GM19397 (cell line): ENCODE measurements around the gene SEMA6D.

ENCODE experiments used
- ATAC-seq: cut with Tn5 transposase; IDR thresholded peaks from one replicate; pipeline ENCODE4 v1.9.1; 2021; ENCODE audit warnings: mild to moderate bottlenecking, moderate library complexity; ENCODE audit not compliant: unreplicated experiment

The SEMA6D gene

DNA sequence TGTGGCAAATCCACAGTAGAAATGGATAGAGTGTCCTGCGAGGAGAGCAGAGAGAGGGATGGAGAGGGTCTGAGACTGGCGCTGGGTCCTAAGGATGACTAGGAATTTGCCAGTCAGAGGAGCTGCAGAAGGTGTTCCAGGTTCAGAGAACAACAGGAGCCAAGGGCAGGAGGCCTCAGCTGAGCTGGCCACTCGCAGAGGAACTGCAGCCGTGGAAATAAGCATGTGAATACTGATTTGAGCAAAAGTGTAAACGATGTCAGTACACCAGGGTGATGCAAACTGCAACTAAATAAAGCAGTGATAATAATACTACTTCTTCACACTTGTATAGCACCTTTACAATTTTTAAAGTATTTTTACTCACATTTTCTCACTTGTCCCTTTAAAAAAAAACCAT lies 24.6 kb downstream of the SEMA6D start:
- ATAC-seq = no peak

GRCh38 chr15:47742334-47742733 lies 25.0 kb downstream of the SEMA6D start:
- ATAC-seq = no peak

DNA sequence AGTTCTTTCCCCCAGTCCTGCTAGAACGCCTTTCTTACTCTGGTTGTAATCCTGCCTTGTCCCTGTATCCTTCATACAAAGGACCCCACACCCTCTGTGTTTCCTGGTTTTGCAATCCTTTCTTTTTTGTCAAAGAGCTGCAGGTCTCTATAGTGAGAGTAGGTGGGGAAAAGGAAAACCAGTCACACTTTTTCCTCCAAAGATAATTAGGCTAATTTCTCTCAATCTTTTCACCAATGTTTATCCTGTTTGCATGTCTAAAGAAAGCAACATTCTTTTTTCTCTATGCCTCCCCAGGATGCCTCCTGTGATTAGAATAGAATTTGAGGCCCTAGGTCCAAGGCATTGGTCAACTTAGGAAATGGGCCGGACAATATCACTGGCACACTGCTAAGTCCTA lies 25.4 kb downstream of the SEMA6D start:
- ATAC-seq = no peak

DNA sequence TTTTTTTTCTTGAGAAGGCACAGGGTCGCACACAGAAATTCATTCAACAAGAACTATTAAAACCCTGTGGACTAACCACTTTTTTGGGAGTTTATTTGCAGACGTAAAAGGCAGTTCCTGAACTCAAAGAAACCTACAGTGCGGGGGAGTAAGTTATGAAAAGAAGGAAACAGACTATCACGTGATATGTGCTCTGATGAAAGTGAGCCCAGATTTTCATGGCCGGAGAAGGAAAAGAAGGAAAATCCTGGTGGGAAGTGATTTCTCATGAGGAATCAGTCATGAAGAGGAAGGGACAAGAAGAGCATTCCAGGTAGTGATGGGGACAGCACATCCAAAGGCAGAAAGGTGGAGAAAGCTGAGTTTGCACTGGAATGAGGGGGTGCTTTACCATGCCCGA lies 26.1 kb downstream of the SEMA6D start:
- no peak for ATAC-seq

GRCh38 chr15:47743886-47744285 lies 26.6 kb downstream of the SEMA6D start:
- no peak for ATAC-seq

- ATAC-seq = no peak
Observed at GRCh38 chr15:47744496-47744895, 27.2 kb downstream of the SEMA6D start.

DNA sequence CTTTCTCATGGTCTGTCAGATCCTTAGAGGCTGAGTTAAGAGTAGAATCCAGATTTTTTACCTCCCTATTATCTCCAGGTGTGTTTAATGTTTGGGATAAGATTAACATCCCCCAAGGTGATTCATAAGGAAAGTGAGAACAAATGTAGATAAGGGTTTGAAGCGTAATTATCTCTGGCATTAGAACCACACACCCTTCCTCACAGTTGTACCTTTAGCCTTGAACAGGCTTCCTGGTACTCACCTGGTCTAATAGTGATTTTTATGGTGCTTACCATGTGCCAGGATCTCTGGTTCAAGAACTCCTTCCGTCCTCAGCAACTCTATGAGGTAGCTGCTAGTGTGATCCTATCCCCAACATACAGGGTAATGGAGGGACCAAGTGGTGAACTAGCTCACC lies 27.7 kb downstream of the SEMA6D start:
- no peak for ATAC-seq

DNA sequence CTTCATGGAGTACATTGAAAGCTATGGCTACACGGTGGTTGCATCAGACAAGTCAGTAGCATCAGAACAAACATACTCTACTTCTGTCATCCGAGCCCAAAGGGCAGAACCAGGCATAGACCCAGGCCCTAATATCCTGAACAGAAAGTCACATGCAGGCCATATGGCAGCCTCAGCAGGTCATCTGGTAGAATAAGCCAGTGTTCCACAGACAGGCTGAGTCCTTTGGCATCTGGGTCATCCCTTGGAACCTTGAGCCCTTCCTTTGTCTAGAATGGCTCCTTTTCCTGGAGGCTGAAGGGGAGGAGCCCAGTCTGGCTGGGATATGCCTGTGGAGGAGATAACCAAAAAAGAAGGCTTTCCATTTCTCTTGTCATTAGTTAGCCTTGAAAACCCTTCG lies 29.2 kb downstream of the SEMA6D start:
- ATAC-seq = no peak

GRCh38 chr15:47750030-47750739 lies 32.9 kb downstream of the SEMA6D start:
- ATAC-seq = no peak

- no peak for ATAC-seq
Observed at GRCh38 chr15:47750740-47751262, 33.5 kb downstream of the SEMA6D start.

DNA sequence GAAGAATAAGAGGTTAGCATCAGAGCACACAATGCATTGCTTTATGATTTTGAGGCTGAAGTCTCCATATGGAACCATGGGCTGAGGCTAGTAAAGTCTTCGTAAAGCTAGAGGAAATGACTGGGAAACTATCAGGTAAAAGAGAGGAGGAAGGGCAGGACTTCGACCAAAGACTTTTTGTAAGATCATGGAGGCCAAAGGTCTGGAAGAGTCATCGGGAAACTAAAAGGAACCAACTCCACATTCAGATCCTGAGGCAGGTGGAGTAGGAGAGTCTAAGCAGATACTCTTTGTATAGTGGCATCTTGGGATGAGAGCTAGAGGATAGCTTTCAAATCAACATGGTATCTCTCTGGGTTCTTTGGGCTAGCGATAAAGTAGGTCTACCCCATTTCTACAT lies 36.3 kb downstream of the SEMA6D start:
- ATAC-seq = no peak

DNA sequence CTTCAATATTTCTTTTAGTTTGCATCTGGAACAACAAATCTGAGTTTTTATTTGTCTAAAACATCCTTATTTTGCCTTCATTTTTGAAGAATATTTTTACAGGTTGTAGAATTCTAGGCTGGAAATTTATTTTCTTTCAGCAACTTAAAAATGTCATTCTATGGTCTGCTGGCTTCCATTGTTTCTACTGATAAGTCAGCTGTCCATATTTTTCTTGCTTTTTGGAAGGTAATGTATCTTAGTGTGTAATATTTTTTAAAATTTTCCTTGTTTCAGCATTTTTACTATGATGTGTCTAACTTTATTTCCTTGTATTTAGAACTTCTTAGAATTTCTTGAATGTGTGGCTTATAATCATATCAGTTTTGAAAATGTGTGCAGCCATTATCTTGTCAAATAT lies 37.0 kb downstream of the SEMA6D start:
- no peak for ATAC-seq

DNA sequence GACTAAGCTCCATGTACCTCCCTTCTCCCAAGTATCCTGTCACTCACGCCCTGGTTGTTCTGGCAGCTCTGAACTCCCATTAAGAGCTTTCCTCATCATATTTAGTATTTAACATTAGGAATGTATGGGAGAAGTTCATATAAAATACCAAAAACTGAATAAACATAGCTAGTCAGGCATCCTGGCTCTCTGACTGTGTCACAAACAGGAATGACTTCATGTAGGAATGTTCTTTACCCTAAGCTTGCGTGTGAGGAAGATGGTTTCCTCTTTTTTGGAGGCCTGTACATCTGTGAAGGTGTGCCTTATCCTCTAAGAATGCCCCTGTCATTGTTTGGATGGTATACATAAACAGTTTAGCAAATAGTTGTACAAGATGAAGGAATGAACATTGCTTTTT lies 38.6 kb downstream of the SEMA6D start:
- no peak for ATAC-seq

GRCh38 chr15:47756872-47757271 lies 39.6 kb downstream of the SEMA6D start:
- no peak for ATAC-seq

DNA sequence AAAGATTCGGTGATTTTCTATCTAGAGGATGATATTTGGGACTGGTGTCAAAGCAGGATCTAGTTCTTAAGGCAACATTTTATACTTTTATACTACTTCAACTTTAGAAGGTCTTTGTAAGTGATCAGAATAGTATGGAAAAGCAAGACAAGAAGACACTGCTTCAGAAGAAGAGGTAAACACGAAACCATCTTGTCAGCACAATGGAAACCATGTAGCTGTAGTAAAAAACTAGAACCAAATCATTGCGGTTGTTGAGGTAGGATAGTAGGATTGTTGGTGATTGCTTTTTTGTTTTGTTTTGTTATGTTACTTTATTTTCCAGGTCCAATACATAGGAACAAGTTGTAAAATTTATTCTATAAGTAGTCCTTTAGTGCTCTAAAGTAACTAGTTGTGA lies 40.0 kb downstream of the SEMA6D start:
- no peak for ATAC-seq

DNA sequence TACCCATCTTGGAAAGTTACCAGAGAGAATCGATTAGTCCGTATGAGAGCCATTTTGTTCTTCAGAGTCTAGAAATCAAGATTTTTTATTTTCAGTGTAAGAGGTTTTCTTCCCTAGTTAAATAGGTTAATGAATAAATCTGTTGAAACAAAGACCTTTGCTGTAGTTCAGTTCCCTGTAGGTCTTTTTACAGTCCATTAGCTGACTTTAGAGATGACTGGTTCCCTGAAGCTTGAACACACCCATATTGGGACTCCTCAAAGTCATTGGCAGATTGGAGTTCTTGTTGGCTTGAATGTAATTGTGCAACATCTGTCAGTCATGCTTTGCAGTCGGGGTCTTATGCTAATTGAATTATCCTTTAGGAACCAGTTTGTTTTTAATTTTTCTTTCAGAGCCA lies 45.3 kb downstream of the SEMA6D start:
- no peak for ATAC-seq

- ATAC-seq = no peak
Observed at GRCh38 chr15:47764666-47765065, 47.4 kb downstream of the SEMA6D start.

- no peak for ATAC-seq
Observed at GRCh38 chr15:47766406-47766805, 49.1 kb downstream of the SEMA6D start.

GRCh38 chr15:47767035-47767434 lies 49.7 kb downstream of the SEMA6D start:
- ATAC-seq = no peak

- no peak for ATAC-seq
Observed at GRCh38 chr15:47768735-47769134, 51.4 kb downstream of the SEMA6D start.

DNA sequence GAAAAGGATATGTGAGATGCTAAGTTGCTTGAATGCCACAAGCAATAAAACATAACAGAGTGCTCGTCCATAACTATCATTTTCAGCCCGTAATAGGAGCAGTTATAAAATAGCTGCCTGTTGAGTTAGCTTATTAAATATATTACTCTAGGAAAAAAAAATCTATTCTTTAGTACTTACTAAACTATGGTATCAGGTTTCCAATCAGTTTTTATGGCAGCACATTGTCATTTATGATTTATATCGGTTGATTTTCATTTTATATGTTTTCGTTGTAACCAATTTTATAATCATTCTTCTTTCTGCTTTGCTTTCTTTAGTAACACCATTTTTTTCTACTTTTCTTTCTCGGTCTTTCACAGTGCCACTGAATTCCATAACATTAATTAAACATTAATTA lies 51.9 kb downstream of the SEMA6D start:
- ATAC-seq = no peak

GRCh38 chr15:47773143-47773542 lies 55.8 kb downstream of the SEMA6D start:
- no peak for ATAC-seq

DNA sequence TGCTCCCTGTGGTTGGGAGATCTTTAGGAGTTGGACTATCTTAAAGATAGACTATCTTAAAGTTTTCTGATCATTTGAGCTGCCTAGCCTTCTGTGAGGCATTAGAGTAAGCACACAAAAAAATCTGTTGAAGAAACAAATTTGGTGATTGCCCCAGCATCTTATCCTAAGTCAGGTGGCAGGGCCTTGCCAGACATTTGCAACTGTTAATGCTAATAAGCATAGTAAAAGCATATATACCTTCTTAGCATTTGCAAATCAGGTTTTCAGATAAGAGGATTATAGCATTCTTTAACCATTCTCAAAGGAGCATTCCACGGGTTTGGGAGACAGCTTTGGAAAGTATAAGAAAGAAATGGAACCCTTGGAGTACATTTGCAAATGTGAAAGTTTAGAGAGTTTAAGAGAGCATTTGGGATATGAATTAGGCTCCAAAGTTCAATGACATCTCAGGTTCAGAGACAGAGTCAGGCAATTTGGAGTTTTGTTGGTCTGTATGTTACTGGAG lies 61.0 kb downstream of the SEMA6D start:
- no peak for ATAC-seq
